HepG2 (cell line): Measurements from ENCODE around the gene MYADML2. TPM values are rescaled to one million over a fixed set of nuclear protein-coding genes. Genes with fewer than 3 reads are reported as not detected.

ENCODE experiments used
- CREM ChIP-seq, 2 experiments: sonication (generic) in 1 of 2; formaldehyde crosslinking in 1 of 2; IDR thresholded peaks; 2 replicates each; pipeline versions ENCODE4 v1.4.0 to v1.6.1; 2016 to 2020; ENCODE audit warnings: antibody characterized with exemption in 1 of 2, mild to moderate bottlenecking in 1 of 2, missing genetic modification reagents in 1 of 2
- EED ChIP-seq: sonication (generic); formaldehyde crosslinking; IDR thresholded peaks from 2 replicates; pipeline ENCODE4 v1.5.0; 2020; ENCODE audit warnings: mild to moderate bottlenecking, missing genetic modification reagents
- GPN1 ChIP-seq: sonication (generic); formaldehyde crosslinking; IDR thresholded peaks from 2 replicates; pipeline ENCODE4 v1.5.1; 2020; ENCODE audit warnings: missing genetic modification reagents, borderline replicate concordance
- IKZF1 ChIP-seq: fragments of 450-650 bp; IDR thresholded peaks from 2 replicates; pipeline ENCODE4 v1.7.1; 2016
- IRX3 ChIP-seq: sonication (generic); formaldehyde crosslinking; IDR thresholded peaks from 2 replicates; pipeline ENCODE4 v1.8.1; 2023; ENCODE audit warnings: mild to moderate bottlenecking, low read depth, missing genetic modification reagents, borderline replicate concordance
- KMT2B ChIP-seq: IDR thresholded peaks from 2 replicates; pipeline ENCODE4 v1.6.1; 2016; ENCODE audit warnings: missing genetic modification reagents, missing compliant biosample characterization
- MTA3 ChIP-seq: sonication (generic); formaldehyde crosslinking; IDR thresholded peaks from 2 replicates; pipeline ENCODE4 v1.4.0; 2020; ENCODE audit warnings: missing genetic modification reagents
- NFYC ChIP-seq: IDR thresholded peaks from 2 replicates; pipeline ENCODE4 v1.6.1; 2016; ENCODE audit warnings: missing genetic modification reagents, missing compliant biosample characterization
- SP140L ChIP-seq: sonication (generic); formaldehyde crosslinking; IDR thresholded peaks from 2 replicates; pipeline ENCODE4 v1.4.0; 2020; ENCODE audit warnings: missing genetic modification reagents, borderline replicate concordance
- TCF7 ChIP-seq: sonication (generic); IDR thresholded peaks from 2 replicates; pipeline ENCODE4 v1.6.1; 2016; ENCODE audit warnings: antibody characterized with exemption, low read depth
- ZBTB25 ChIP-seq: IDR thresholded peaks from 2 replicates; pipeline ENCODE4 v1.6.1; 2018; ENCODE audit warnings: missing genetic modification reagents
- ZBTB3 ChIP-seq: sonication (generic); formaldehyde crosslinking; IDR thresholded peaks from 2 replicates; pipeline ENCODE4 v1.4.0; 2020; ENCODE audit warnings: low read depth, mild to moderate bottlenecking, moderate library complexity, missing genetic modification reagents, borderline replicate concordance
- ZNF10 ChIP-seq: sonication (generic); formaldehyde crosslinking; IDR thresholded peaks from 2 replicates; pipeline ENCODE4 v1.4.0; 2020; ENCODE audit warnings: mild to moderate bottlenecking, low read depth, missing genetic modification reagents, borderline replicate concordance
- ZNF367 ChIP-seq: sonication (generic); formaldehyde crosslinking; IDR thresholded peaks from 2 replicates; pipeline ENCODE4 v1.4.0; 2020; ENCODE audit warnings: missing genetic modification reagents, borderline replicate concordance
- ZNF414 ChIP-seq: sonication (generic); formaldehyde crosslinking; IDR thresholded peaks from 2 replicates; pipeline ENCODE4 v1.5.0; 2020; ENCODE audit warnings: missing genetic modification reagents
- ZNF614 ChIP-seq: IDR thresholded peaks from 2 replicates; pipeline ENCODE4 v1.6.1; 2018; ENCODE audit warnings: missing biosample characterization, missing genetic modification reagents, inconsistent platforms, borderline replicate concordance
- polyA plus RNA-seq, 8 experiments: library from polyadenylated mRNA; depleted of rRNA in 3 of 8; stranded (reverse) in 7 of 8; unstranded in 1 of 8; fragments of >200 nt; fragmentation: Illumina TruSeq in 4 of 8; extraction: Trizol in 4 of 8; gene quantifications; 2 replicates each; pipeline versions ENCODE4 v1.2.1 to v1.2.3, GENCODE V29; 2011 to 2016; ENCODE audit warnings: low read depth in 4 of 8, missing spikeins in 1 of 8, mixed read lengths in 1 of 8; ENCODE audit not compliant: insufficient read depth in 1 of 8
- total RNA-seq, 5 experiments: library from RNA; depleted of rRNA; stranded (reverse); fragments of >200 nt; fragmentation: Illumina TruSeq; extraction: Trizol; gene quantifications; 2 replicates each; pipeline ENCODE4 v1.2.3, GENCODE V29; 2016; ENCODE audit warnings: low read depth in 1 of 5
- TF ChIP-seq, protein P1 (sequence below): sonication (generic); formaldehyde crosslinking; IDR thresholded peaks from 2 replicates; pipeline ENCODE4 v1.8.1; 2023; ENCODE audit warnings: mild to moderate bottlenecking, missing genetic modification reagents
- TF ChIP-seq, protein P2 (sequence below): sonication (generic); formaldehyde crosslinking; IDR thresholded peaks from 2 replicates; pipeline ENCODE4 v1.4.0; 2020; ENCODE audit warnings: mild to moderate bottlenecking, missing genetic modification reagents, borderline replicate concordance
- TF ChIP-seq, protein P3 (sequence below): sonication (generic); formaldehyde crosslinking; IDR thresholded peaks from 2 replicates; pipeline ENCODE4 v1.5.0; 2020; ENCODE audit warnings: mild to moderate bottlenecking, missing genetic modification reagents

Gene MYADML2
- total and polyA plus RNA-seq, 2 of the 13 experiments (the other 11 are each of a cell fraction or from before 2014, with no cell fraction given), result not detected

GRCh38 chr17:81964081-81964849, 17.2 kb upstream of the MYADML2 start (continued):
- TF ChIP-seq CREM (IDR thresholded peaks at IDR 0.05) (peak; percentile 27; the same call in 1 of the 2 replicates), CREM (CRISPR knock-in tag; IDR thresholded peaks at IDR 0.05) (no peak), IRX3 (CRISPR knock-in tag) (no peak), MTA3 (CRISPR knock-in tag) (no peak), ZNF367 (CRISPR knock-in tag) (no peak), NFYC (CRISPR knock-in tag) (no peak; the same call in 1 of the 2 replicates), ZNF414 (CRISPR knock-in tag) (no peak), TCF7 (no peak), ZNF614 (CRISPR knock-in tag) (no peak; the same call in 1 of the 2 replicates), ZBTB3 (CRISPR knock-in tag) (no peak), SP140L (CRISPR knock-in tag) (no peak), ZBTB25 (CRISPR knock-in tag) (no peak), IKZF1 (no peak), ZNF10 (CRISPR knock-in tag) (no peak), KMT2B (CRISPR knock-in tag) (0 out of 2 replicates have a peak, but pooled peaks have one; percentile 47), GPN1 (CRISPR knock-in tag) (no peak), EED (no peak)
- TF ChIP-seq, protein P1, sequence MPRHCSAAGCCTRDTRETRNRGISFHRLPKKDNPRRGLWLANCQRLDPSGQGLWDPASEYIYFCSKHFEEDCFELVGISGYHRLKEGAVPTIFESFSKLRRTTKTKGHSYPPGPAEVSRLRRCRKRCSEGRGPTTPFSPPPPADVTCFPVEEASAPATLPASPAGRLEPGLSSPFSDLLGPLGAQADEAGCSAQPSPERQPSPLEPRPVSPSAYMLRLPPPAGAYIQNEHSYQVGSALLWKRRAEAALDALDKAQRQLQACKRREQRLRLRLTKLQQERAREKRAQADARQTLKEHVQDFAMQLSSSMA (CRISPR knock-in tag), result no peak
- TF ChIP-seq, protein P2, sequence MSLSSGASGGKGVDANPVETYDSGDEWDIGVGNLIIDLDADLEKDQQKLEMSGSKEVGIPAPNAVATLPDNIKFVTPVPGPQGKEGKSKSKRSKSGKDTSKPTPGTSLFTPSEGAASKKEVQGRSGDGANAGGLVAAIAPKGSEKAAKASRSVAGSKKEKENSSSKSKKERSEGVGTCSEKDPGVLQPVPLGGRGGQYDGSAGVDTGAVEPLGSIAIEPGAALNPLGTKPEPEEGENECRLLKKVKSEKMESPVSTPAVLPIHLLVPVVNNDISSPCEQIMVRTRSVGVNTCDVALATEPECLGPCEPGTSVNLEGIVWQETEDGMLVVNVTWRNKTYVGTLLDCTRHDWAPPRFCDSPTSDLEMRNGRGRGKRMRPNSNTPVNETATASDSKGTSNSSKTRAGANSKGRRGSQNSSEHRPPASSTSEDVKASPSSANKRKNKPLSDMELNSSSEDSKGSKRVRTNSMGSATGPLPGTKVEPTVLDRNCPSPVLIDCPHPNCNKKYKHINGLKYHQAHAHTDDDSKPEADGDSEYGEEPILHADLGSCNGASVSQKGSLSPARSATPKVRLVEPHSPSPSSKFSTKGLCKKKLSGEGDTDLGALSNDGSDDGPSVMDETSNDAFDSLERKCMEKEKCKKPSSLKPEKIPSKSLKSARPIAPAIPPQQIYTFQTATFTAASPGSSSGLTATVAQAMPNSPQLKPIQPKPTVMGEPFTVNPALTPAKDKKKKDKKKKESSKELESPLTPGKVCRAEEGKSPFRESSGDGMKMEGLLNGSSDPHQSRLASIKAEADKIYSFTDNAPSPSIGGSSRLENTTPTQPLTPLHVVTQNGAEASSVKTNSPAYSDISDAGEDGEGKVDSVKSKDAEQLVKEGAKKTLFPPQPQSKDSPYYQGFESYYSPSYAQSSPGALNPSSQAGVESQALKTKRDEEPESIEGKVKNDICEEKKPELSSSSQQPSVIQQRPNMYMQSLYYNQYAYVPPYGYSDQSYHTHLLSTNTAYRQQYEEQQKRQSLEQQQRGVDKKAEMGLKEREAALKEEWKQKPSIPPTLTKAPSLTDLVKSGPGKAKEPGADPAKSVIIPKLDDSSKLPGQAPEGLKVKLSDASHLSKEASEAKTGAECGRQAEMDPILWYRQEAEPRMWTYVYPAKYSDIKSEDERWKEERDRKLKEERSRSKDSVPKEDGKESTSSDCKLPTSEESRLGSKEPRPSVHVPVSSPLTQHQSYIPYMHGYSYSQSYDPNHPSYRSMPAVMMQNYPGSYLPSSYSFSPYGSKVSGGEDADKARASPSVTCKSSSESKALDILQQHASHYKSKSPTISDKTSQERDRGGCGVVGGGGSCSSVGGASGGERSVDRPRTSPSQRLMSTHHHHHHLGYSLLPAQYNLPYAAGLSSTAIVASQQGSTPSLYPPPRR (CRISPR knock-in tag), result no peak
- TF ChIP-seq, protein P3, sequence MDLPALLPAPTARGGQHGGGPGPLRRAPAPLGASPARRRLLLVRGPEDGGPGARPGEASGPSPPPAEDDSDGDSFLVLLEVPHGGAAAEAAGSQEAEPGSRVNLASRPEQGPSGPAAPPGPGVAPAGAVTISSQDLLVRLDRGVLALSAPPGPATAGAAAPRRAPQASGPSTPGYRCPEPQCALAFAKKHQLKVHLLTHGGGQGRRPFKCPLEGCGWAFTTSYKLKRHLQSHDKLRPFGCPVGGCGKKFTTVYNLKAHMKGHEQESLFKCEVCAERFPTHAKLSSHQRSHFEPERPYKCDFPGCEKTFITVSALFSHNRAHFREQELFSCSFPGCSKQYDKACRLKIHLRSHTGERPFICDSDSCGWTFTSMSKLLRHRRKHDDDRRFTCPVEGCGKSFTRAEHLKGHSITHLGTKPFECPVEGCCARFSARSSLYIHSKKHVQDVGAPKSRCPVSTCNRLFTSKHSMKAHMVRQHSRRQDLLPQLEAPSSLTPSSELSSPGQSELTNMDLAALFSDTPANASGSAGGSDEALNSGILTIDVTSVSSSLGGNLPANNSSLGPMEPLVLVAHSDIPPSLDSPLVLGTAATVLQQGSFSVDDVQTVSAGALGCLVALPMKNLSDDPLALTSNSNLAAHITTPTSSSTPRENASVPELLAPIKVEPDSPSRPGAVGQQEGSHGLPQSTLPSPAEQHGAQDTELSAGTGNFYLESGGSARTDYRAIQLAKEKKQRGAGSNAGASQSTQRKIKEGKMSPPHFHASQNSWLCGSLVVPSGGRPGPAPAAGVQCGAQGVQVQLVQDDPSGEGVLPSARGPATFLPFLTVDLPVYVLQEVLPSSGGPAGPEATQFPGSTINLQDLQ, result no peak
